Measurements from ENCODE around the gene CELA3B. TPM values are rescaled to one million over a fixed set of nuclear protein-coding genes. Genes with fewer than 3 reads are reported as not detected.
"Not testable (repeated sequence)": the region's sequence is repeated elsewhere in the genome, so short reads cannot be mapped to it uniquely, and the experiment has no call there.

CELA3B gene
- total and polyA plus RNA-seq, 2 donors from 2014 or later = not detected

DNA sequence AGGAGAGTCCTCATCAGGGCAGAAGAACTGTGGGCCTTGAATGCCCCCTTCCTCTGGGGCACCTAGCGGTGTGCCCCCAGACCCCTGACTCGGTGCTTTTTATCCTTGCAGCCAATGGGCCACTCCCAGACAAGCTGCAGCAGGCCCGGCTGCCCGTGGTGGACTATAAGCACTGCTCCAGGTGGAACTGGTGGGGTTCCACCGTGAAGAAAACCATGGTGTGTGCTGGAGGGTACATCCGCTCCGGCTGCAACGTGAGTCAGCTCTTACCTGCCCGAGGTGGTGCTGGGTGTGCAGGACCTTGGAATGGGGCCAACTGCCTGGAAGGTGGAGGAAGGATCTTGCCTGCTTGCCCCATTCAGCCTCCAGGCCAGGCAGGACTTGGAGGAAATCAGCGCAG, 30.4 kb downstream of the CELA3B start:
- H3K36me3 ChIP-seq (ENCODE audit: control insufficient read depth in 2 of 3, insufficient read depth in 3 of 3, low read length in 3 of 3); H3K9ac ChIP-seq (ENCODE audit: low read length in 3 of 3); H3K9me3 ChIP-seq (ENCODE audit: control insufficient read depth in 2 of 3, insufficient read depth in 1 of 3, low read length in 3 of 3); H3K27ac ChIP-seq (ENCODE audit: low read depth in 2 of 2, low read length in 2 of 2); FAIRE-seq; H3K27me3 ChIP-seq (ENCODE audit: control insufficient read depth, insufficient read depth, low read length); intact Hi-C loops (cut with DNase I); H3K4me1 ChIP-seq (ENCODE audit: control insufficient read depth in 2 of 3, insufficient read depth in 2 of 3, low read depth in 1 of 3, low read length in 3 of 3); H3K4me3 ChIP-seq (ENCODE audit: low read length in 3 of 3): not testable (repeated sequence)
- peak in 1 of 5 donors; percentile 54 for DNase-seq

DNA sequence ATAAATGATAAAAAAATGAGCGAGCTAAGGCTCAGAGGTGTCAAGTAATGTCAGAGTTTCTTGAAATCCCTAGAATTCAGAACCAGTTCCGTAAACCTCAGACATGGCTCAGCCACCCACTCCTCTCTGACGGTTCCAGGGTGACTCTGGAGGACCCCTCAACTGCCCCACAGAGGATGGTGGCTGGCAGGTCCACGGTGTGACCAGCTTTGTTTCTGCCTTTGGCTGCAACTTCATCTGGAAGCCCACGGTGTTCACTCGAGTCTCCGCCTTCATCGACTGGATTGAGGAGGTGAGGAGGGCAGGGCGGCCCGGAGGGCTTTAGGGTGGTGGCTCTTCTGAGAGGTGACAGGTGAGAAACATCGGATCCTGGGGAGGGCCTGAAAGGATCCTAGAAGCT, 32.7 kb downstream of the CELA3B start:
- H3K9ac ChIP-seq (ENCODE audit: low read length in 3 of 3); FAIRE-seq; H3K27ac ChIP-seq (ENCODE audit: low read depth in 2 of 2, low read length in 2 of 2): not testable (repeated sequence)

GRCh38 chr1:22012752-22013151, 35.9 kb downstream of the CELA3B start:
- H3K4me3 ChIP-seq (ENCODE audit: low read length in 3 of 3); H3K9me3 ChIP-seq (ENCODE audit: control insufficient read depth in 2 of 3, insufficient read depth in 1 of 3, low read length in 3 of 3); DNase-seq; intact Hi-C loops (cut with DNase I); H3K27ac ChIP-seq (ENCODE audit: low read depth in 2 of 2, low read length in 2 of 2); H3K27me3 ChIP-seq (ENCODE audit: control insufficient read depth, insufficient read depth, low read length); H3K36me3 ChIP-seq (ENCODE audit: control insufficient read depth in 2 of 3, insufficient read depth in 3 of 3, low read length in 3 of 3); FAIRE-seq; H3K9ac ChIP-seq (ENCODE audit: low read length in 3 of 3); H3K4me1 ChIP-seq (ENCODE audit: control insufficient read depth in 2 of 3, insufficient read depth in 2 of 3, low read depth in 1 of 3, low read length in 3 of 3): not testable (repeated sequence)

More for the DNA sequence above, 32.7 kb downstream of the CELA3B start:
- intact Hi-C loops (cut with DNase I); H3K36me3 ChIP-seq (ENCODE audit: control insufficient read depth in 2 of 3, insufficient read depth in 3 of 3, low read length in 3 of 3); H3K4me3 ChIP-seq (ENCODE audit: low read length in 3 of 3); H3K9me3 ChIP-seq (ENCODE audit: control insufficient read depth in 2 of 3, insufficient read depth in 1 of 3, low read length in 3 of 3); H3K4me1 ChIP-seq (ENCODE audit: control insufficient read depth in 2 of 3, insufficient read depth in 2 of 3, low read depth in 1 of 3, low read length in 3 of 3); H3K27me3 ChIP-seq (ENCODE audit: control insufficient read depth, insufficient read depth, low read length): not testable (repeated sequence)
- DNase-seq = peak in 1 of 5 donors; percentile 15

GRCh38 chr1:22014575-22015206, 37.9 kb downstream of the CELA3B start:
- H3K4me3 ChIP-seq (ENCODE audit: low read length in 3 of 3); H3K9ac ChIP-seq (ENCODE audit: low read length in 3 of 3); H3K9me3 ChIP-seq (ENCODE audit: control insufficient read depth in 2 of 3, insufficient read depth in 1 of 3, low read length in 3 of 3); FAIRE-seq; H3K4me1 ChIP-seq (ENCODE audit: control insufficient read depth in 2 of 3, insufficient read depth in 2 of 3, low read depth in 1 of 3, low read length in 3 of 3); H3K27ac ChIP-seq (ENCODE audit: low read depth in 2 of 2, low read length in 2 of 2); H3K36me3 ChIP-seq (ENCODE audit: control insufficient read depth in 2 of 3, insufficient read depth in 3 of 3, low read length in 3 of 3); intact Hi-C loops (cut with DNase I); H3K27me3 ChIP-seq (ENCODE audit: control insufficient read depth, insufficient read depth, low read length): not testable (repeated sequence)
- DNase-seq = peak in 1 of 5 donors; percentile 12

- FAIRE-seq (no peak), DNase-seq (peak in 2 of 5 donors; percentile 18 to 24)
- intact Hi-C loops (cut with DNase I) = no loop called here
- H3K36me3 ChIP-seq (ENCODE audit: control insufficient read depth in 2 of 3, insufficient read depth in 3 of 3, low read length in 3 of 3) = no peaks in the 10 kb centered on the region
- no peaks in the 10 kb centered on the region for H3K27me3 ChIP-seq (ENCODE audit: control insufficient read depth, insufficient read depth, low read length)
- no peak for TF ChIP-seq CTCF (IDR thresholded peaks at IDR 0.05; ENCODE audit: borderline replicate concordance, extremely low read depth, insufficient read depth)
- no peak overlapping the region for H3K27ac ChIP-seq (ENCODE audit: low read depth in 2 of 2, low read length in 2 of 2)
- peaks cover 0 to under 1% (median 0%) of the 10 kb centered on the region in 3 donors for H3K4me1 ChIP-seq (ENCODE audit: control insufficient read depth in 2 of 3, insufficient read depth in 2 of 3, low read depth in 1 of 3, low read length in 3 of 3)
- no peak overlapping the region for H3K4me3 ChIP-seq (ENCODE audit: low read length in 3 of 3)
- no peaks in the 10 kb centered on the region for H3K9me3 ChIP-seq (ENCODE audit: control insufficient read depth in 2 of 3, insufficient read depth in 1 of 3, low read length in 3 of 3)
- no peak overlapping the region for H3K9ac ChIP-seq (ENCODE audit: low read length in 3 of 3)
Observed at GRCh38 chr1:22018583-22019559, 42.0 kb downstream of the CELA3B start.

All from kidney (tissue), 14 donors.